Suprapubic skin (tissue), 4 donors: ENCODE results near the gene TBXAS1.

Experiments used
- EP300 ChIP-seq: sonication (generic); formaldehyde crosslinking; IDR thresholded peaks from one replicate; pipeline ENCODE4 v1.6.1; 2017; ENCODE audit warnings: antibody characterized with exemption
- POLR2A ChIP-seq, 2 donors: fragments of 450-650 bp; IDR thresholded peaks; one replicate each; pipeline ENCODE4 v1.6.1; 2017; ENCODE audit warnings: antibody characterized with exemption in 2 of 2, mild to moderate bottlenecking in 2 of 2, moderate library complexity in 2 of 2
- POLR2AphosphoS5 ChIP-seq, 3 donors: sonication (generic); formaldehyde crosslinking; IDR thresholded peaks; one replicate each; pipeline ENCODE4 v1.6.1; 2017; ENCODE audit warnings: antibody characterized with exemption in 3 of 3
- TF ChIP-seq, protein P1 (sequence below), 2 donors: fragments of 200-600 bp in 1 of 2; fragments of 450-650 bp in 1 of 2; sonication (generic) in 1 of 2; IDR thresholded peaks; one replicate each; pipeline ENCODE4 v1.5.1; 2016 to 2019; ENCODE audit warnings: antibody characterized with exemption in 2 of 2, mild to moderate bottlenecking in 1 of 2, moderate library complexity in 1 of 2

DNA sequence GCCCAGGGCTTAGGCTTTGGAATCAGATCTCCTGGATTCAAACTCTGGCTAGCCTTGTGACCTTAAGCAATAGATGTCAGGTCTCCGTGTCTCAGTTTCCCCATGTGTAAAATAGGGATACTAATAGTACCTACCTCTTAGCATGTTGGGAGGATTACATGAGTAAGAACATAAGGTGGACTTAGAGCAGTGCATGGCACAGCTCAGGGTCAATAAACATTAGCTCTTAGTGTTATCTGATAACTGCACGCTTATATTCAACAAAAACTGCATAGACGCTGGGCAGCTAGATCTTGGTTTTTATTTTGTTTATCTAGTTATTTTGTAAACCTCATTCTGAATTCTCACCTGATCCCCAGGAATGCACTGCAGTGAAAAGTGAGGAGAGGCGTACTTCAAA, 17.2 kb downstream of the TBXAS1 start:
- TF ChIP-seq POLR2AphosphoS5 (IDR thresholded peaks at IDR 0.05), result no peak
- no peak for TF ChIP-seq EP300
- TF ChIP-seq, protein P1, sequence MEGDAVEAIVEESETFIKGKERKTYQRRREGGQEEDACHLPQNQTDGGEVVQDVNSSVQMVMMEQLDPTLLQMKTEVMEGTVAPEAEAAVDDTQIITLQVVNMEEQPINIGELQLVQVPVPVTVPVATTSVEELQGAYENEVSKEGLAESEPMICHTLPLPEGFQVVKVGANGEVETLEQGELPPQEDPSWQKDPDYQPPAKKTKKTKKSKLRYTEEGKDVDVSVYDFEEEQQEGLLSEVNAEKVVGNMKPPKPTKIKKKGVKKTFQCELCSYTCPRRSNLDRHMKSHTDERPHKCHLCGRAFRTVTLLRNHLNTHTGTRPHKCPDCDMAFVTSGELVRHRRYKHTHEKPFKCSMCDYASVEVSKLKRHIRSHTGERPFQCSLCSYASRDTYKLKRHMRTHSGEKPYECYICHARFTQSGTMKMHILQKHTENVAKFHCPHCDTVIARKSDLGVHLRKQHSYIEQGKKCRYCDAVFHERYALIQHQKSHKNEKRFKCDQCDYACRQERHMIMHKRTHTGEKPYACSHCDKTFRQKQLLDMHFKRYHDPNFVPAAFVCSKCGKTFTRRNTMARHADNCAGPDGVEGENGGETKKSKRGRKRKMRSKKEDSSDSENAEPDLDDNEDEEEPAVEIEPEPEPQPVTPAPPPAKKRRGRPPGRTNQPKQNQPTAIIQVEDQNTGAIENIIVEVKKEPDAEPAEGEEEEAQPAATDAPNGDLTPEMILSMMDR (IDR thresholded peaks at IDR 0.05), result no peak
- TF ChIP-seq POLR2A (IDR thresholded peaks at IDR 0.05), result no peak
